HFFc6 (cell line): ENCODE results near the gene GTF3A. TPM values are rescaled to one million over a fixed set of nuclear protein-coding genes. Genes with fewer than 3 reads are reported as not detected.

Experiments used
- DNase-seq: peaks from one replicate; pipeline ENCODE4 v3.0.0-alpha.2; 2018
- H3K27ac Mint-ChIP-seq: 2 replicates; pipeline ENCODE4 v1.8.0; 2020; ENCODE audit warnings: mild to moderate bottlenecking, mixed read lengths
- H3K27me3 Mint-ChIP-seq: 2 replicates; pipeline ENCODE4 v1.8.0; 2021; ENCODE audit warnings: mild to moderate bottlenecking, moderate library complexity, mixed read lengths; ENCODE audit not compliant: insufficient read depth
- H3K36me3 Mint-ChIP-seq: 2 replicates; pipeline ENCODE4 v1.8.0; 2021; ENCODE audit warnings: low read depth, mixed read lengths
- H3K4me1 Mint-ChIP-seq: 2 replicates; pipeline ENCODE4 v1.8.0; 2020; ENCODE audit warnings: low read depth, mixed read lengths
- H3K4me3 Mint-ChIP-seq: 2 replicates; pipeline ENCODE4 v1.8.0; 2020; ENCODE audit warnings: mild to moderate bottlenecking, moderate library complexity, mixed read lengths
- H3K9me3 Mint-ChIP-seq: 2 replicates; pipeline ENCODE4 v1.8.0; 2020; ENCODE audit warnings: mild to moderate bottlenecking, mixed read lengths
- CTCF ChIP-seq: fragments of 200-600 bp; sonication (generic); IDR thresholded peaks from 2 replicates; pipeline ENCODE4 v1.5.0; 2021; ENCODE audit warnings: antibody characterized with exemption, mild to moderate bottlenecking
- total RNA-seq, 6 experiments: library from RNA; stranded (reverse); fragmentation: NEBNext Ultra II Directional; extraction: Animal tissue kit (Norgen Biotek cat#: 25700); gene quantifications; 2 replicates in 1 of 6; 3 replicates in 5 of 6; pipeline ENCODE4 v1.2.3, GENCODE V29; 2021

The GTF3A gene
- total RNA-seq, 6 experiments from 2014 or later, result 70.8 to 81.2 (median 75.0) TPM

- Mint-ChIP-seq H3K27ac (no peak overlapping the region), H3K4me1 (peaks cover 16% of the 10 kb centered on the region), H3K4me3 (no peak overlapping the region), H3K36me3 (no peaks in the 10 kb centered on the region), H3K9me3 (no peaks in the 10 kb centered on the region), H3K27me3 (peaks cover 19% of the 10 kb centered on the region)
- no peak for DNase-seq
- TF ChIP-seq CTCF, result no peak
Observed at GRCh38 chr13:27401210-27401609, 23.2 kb upstream of the GTF3A start.

- H3K9me3 Mint-ChIP-seq, result no peaks in the 10 kb centered on the region
- peak; percentile 41 for DNase-seq
Observed at GRCh38 chr13:27403203-27403678, 21.2 kb upstream of the GTF3A start.

GRCh38 chr13:27403727-27404385 lies 20.6 kb upstream of the GTF3A start:
- Mint-ChIP-seq H3K27me3 (peaks cover 24% of the 10 kb centered on the region), H3K27ac (no peak overlapping the region), H3K36me3 (no peaks in the 10 kb centered on the region), H3K4me3 (no peak overlapping the region), H3K4me1 (peaks cover 16% of the 10 kb centered on the region), H3K9me3 (no peaks in the 10 kb centered on the region)
- no peak for TF ChIP-seq CTCF
- no peak for DNase-seq

More at GRCh38 chr13:27403203-27403678, 21.2 kb upstream of the GTF3A start:
- H3K36me3 Mint-ChIP-seq, result no peaks in the 10 kb centered on the region
- peaks cover 16% of the 10 kb centered on the region for H3K4me1 Mint-ChIP-seq
- no peak for TF ChIP-seq CTCF
- no peak overlapping the region for H3K4me3 Mint-ChIP-seq
- no peak overlapping the region for H3K27ac Mint-ChIP-seq
- H3K27me3 Mint-ChIP-seq, result peaks cover 20% of the 10 kb centered on the region

- Mint-ChIP-seq H3K27me3 (peaks cover 32% of the 10 kb centered on the region), H3K4me1 (peaks cover 16% of the 10 kb centered on the region), H3K27ac (no peak overlapping the region), H3K9me3 (no peaks in the 10 kb centered on the region; the same call in 1 of the 2 replicates), H3K36me3 (no peaks in the 10 kb centered on the region), H3K4me3 (no peak overlapping the region)
- no peak for DNase-seq
- TF ChIP-seq CTCF, result no peak
Observed at GRCh38 chr13:27404680-27405079, 19.7 kb upstream of the GTF3A start.

- TF ChIP-seq CTCF, result no peak
- H3K27ac Mint-ChIP-seq, result no peak overlapping the region
- peaks cover 4% of the 10 kb centered on the region for H3K9me3 Mint-ChIP-seq
- H3K4me3 Mint-ChIP-seq, result no peak overlapping the region
- H3K27me3 Mint-ChIP-seq, result peaks cover 37% of the 10 kb centered on the region
- no peaks in the 10 kb centered on the region for H3K36me3 Mint-ChIP-seq
- DNase-seq, result no peak
- peaks cover 16% of the 10 kb centered on the region for H3K4me1 Mint-ChIP-seq
Observed at GRCh38 chr13:27405546-27406134, 18.8 kb upstream of the GTF3A start.
